ENCODE results near the gene CDKAL1. TPM values are rescaled to one million over a fixed set of nuclear protein-coding genes. Genes with fewer than 3 reads are reported as not detected.

CDKAL1 gene
- total and polyA plus RNA-seq, 11 donors, result 3.2 to 14.3 (median 9.3) TPM

DNA sequence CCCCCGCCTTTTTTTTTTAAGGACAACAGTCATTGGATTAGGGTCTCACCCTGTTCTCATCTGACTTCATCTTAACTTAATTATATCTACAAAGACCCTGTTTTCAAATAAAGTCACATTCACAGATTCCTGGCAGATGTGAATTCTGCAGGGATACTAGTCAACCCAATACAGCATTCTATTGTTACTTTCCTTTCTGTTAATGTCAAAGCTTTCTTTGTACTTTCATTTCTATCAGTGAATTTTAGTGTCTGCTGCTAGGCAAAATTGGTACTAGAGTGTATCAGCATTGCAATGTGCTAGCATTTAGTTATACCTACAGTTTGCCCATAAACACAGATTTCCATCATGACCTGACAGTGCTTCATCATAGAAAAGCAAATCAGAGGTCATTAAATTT lies 281.9 kb downstream of the CDKAL1 start:
- H3K9me3 ChIP-seq, result peaks cover 0 to 19% (median 2%) of the 10 kb centered on the region in 12 donors
- intact Hi-C loops (cut with DNase I), result no loop called here
- 96 to 100% methylated on average over 1 of the region's 1 CpG; no CpG with 5 or more reads in 2 of the 4 donors for WGBS, 4 donors
- ATAC-seq, result no peak
- DNase-seq, result no peak
- no peak for TF ChIP-seq CTCF (IDR thresholded peaks at IDR 0.05)
- TF ChIP-seq POLR2A (IDR thresholded peaks at IDR 0.05), result no peak
- no peaks in the 10 kb centered on the region for H3K27me3 ChIP-seq
- H3K27ac ChIP-seq, result no peak overlapping the region
- no peak overlapping the region for H3K4me3 ChIP-seq
- H3K36me3 ChIP-seq, result no peaks in the 10 kb centered on the region
- H3K4me1 ChIP-seq, result peaks cover 0 to 8% (median 3%) of the 10 kb centered on the region in 12 donors

DNA sequence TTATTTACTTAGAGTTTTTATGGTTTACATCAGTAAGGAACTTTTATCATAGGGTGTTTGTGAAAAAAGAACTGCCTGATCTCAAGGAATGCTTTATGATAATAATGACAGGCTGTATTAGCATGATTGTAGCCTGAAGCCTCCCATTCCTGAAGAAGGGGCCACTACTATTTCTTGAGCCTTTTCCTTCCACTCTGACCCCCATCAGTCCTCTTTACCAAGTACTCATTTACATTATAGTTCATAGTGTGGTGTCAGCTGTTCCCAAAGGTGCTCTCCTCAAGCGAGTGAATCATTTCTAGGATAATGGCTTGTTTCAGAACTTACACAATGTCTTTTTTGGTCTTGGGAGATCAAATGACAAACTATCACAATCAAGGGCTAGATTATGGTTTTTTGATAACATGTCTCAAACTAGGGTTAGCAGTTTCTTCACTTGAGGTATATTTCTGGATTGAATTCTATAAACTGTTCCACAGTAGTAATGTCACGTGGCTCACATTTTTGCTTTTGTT lies 283.6 kb downstream of the CDKAL1 start:
- intact Hi-C loops (cut with DNase I), result no loop called here
- no peaks in the 10 kb centered on the region for H3K27me3 ChIP-seq
- WGBS, 4 donors, result 95 to 98% (median 97%) methylated on average over 2 of the region's 2 CpGs
- H3K4me1 ChIP-seq, result no peaks in the 10 kb centered on the region
- DNase-seq (no peak), ATAC-seq (no peak)
- no peak for TF ChIP-seq CTCF (IDR thresholded peaks at IDR 0.05)
- TF ChIP-seq POLR2A (IDR thresholded peaks at IDR 0.05), result no peak
- H3K36me3 ChIP-seq, result no peaks in the 10 kb centered on the region
- H3K27ac ChIP-seq, result no peak overlapping the region
- H3K4me3 ChIP-seq, result no peak overlapping the region
- peaks cover 0 to 16% (median 2%) of the 10 kb centered on the region in 12 donors for H3K9me3 ChIP-seq

GRCh38 chr6:20819774-20820400 lies 285.6 kb downstream of the CDKAL1 start:
- DNase-seq (no peak), ATAC-seq (no peak)
- no peak overlapping the region for H3K27ac ChIP-seq
- intact Hi-C loops (cut with DNase I), result no loop called here
- H3K36me3 ChIP-seq, result no peaks in the 10 kb centered on the region
- WGBS, 4 donors, result 91 to 99% (median 98%) methylated on average over 7 of the region's 7 CpGs
- TF ChIP-seq CTCF (IDR thresholded peaks at IDR 0.05) (no peak), POLR2A (IDR thresholded peaks at IDR 0.05) (no peak)
- H3K27me3 ChIP-seq, result no peaks in the 10 kb centered on the region
- no peaks in the 10 kb centered on the region for H3K4me1 ChIP-seq
- peaks cover 0 to 10% (median 0%) of the 10 kb centered on the region in 12 donors for H3K9me3 ChIP-seq
- H3K4me3 ChIP-seq, result no peak overlapping the region

GRCh38 chr6:20826378-20826777 lies 292.1 kb downstream of the CDKAL1 start:
- Histone ChIP-seq H3K36me3 (no peaks in the 10 kb centered on the region), H3K9me3 (peaks cover 0 to 10% (median 0%) of the 10 kb centered on the region in 12 donors), H3K4me3 (no peak overlapping the region), H3K27ac (peak overlapping the region in 8 of 12 donors; percentile 7 to 76 (median 44)), H3K27me3 (no peaks in the 10 kb centered on the region), H3K4me1 (peaks cover 0 to 29% (median 15%) of the 10 kb centered on the region in 12 donors)
- DNase-seq (no peak), ATAC-seq (peak; percentile 32 to 68 (median 60))
- 30 to 41% (median 37%) methylated on average over 6 of the region's 6 CpGs for WGBS, 4 donors
- TF ChIP-seq POLR2A (IDR thresholded peaks at IDR 0.05) (no peak), CTCF (IDR thresholded peaks at IDR 0.05) (no peak)
- intact Hi-C loops (cut with DNase I), result no loop called here
